Measurements from ENCODE around the gene HLA-DPA1.
A peak's percentile ranks its signal among the peaks of the same experiment; 100 is the strongest.

The HLA-DPA1 gene

DNA sequence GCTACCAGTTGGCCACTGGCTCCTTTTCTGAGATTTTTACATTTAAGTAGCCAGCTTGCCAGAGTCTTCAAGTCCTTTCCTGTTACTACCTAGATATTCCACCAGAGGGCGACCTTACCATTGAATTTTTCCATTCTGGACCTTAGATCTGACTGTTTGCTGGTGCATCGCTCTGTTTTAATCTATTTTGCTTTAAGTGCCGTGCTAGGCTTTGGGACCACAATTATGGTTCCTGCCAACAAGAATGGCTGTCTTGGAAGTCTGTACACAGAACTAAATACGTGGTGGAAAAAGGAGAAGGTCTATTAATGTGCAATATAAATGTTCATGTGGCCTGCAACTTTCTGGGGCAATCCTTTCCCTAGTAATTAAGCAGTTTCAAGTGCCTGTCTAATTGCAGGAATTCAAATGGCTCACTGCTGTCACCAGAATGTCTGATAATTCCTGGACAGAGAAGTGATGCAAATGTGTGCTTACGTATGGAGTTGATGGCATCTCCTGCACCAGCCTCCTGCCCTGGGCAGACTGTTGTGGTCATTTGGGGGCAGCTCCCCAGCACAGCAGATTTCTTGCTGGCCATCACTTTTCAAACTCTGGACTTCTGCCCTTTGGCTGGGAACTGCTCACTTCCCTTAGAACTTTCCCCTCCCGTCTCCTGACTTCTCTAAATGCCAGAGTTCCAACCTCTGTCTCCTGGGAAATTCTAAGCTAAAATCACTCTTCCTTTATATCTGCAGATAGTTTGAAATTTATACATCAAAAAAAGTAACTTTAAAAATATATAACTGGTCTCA, 58.4 kb downstream of the HLA-DPA1 start:
- peak; percentile 23 for DNase-seq

Measured in activated CD4-positive, alpha-beta T cell treated with anti-CD3 and anti-CD28 coated beads, Interleukin-2, amount 50 U/mL, for 1 hour (primary cell).